ENCODE measurements around the gene LSM14A. TPM values are rescaled to one million over a fixed set of nuclear protein-coding genes. Genes with fewer than 3 reads are reported as not detected.

The LSM14A gene
- polyA plus RNA-seq, 2 of the 4 experiments (the other 2 are of a cell fraction): 241 to 264 TPM

GRCh38 chr19:34228762-34229161 lies 56.5 kb downstream of the LSM14A start:
- no peak for ATAC-seq
- Histone ChIP-seq H3K4me3 (no peak overlapping the region), H3K9me3 (no peaks in the 10 kb centered on the region), H3K4me1 (peaks cover 54% of the 10 kb centered on the region), H3K4me2 (no peak overlapping the region), H3K27ac (no peak overlapping the region)
- 90% methylated on average over 3 of the region's 3 CpGs for WGBS (ENCODE audit: missing lambda C conversion rate)
- CTCF ChIA-PET: interaction anchor here (0.6 to 12.6 kb wide), 7 partner anchors 8 to 451 kb away, joined by 3 to 173 read pairs (median 4); no protein-coding TSS in a partner anchor
- no peak for DNase-seq (ENCODE audit: low read depth in 1 of 2, low spot score in 1 of 2)
- POLR2A ChIA-PET: no interaction called here
- TF ChIP-seq ESRRA (IDR thresholded peaks at IDR 0.05; ENCODE audit: borderline replicate concordance, low read length) (no peak), KDM1A (IDR thresholded peaks at IDR 0.05; ENCODE audit: low read depth) (no peak), SREBF2 (IDR thresholded peaks at IDR 0.05) (no peak), ATOH8 (CRISPR knock-in tag; IDR thresholded peaks at IDR 0.05; ENCODE audit: low read depth) (no peak), ZC3H11A (IDR thresholded peaks at IDR 0.05) (no peak), NR3C1 (IDR thresholded peaks at IDR 0.05) (no peak), MAFK (IDR thresholded peaks at IDR 0.05; ENCODE audit: partially characterized antibody) (no peak), MYC (IDR thresholded peaks at IDR 0.05; ENCODE audit: borderline replicate concordance, low read length) (no peak), RAD21 (conservative IDR thresholded peaks at IDR 0.05 in 1 of 2, IDR thresholded peaks at IDR 0.05 in 1 of 2) (no peak), BHLHE40 (IDR thresholded peaks at IDR 0.05; ENCODE audit: low read depth, low read length) (no peak), RCOR1 (IDR thresholded peaks at IDR 0.05; ENCODE audit: low read depth, low read length) (no peak)
- TF ChIP-seq, protein P1, sequence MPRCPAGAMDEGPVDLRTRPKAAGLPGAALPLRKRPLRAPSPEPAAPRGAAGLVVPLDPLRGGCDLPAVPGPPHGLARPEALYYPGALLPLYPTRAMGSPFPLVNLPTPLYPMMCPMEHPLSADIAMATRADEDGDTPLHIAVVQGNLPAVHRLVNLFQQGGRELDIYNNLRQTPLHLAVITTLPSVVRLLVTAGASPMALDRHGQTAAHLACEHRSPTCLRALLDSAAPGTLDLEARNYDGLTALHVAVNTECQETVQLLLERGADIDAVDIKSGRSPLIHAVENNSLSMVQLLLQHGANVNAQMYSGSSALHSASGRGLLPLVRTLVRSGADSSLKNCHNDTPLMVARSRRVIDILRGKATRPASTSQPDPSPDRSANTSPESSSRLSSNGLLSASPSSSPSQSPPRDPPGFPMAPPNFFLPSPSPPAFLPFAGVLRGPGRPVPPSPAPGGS (IDR thresholded peaks at IDR 0.05): no peak
- TF ChIP-seq, protein P2, sequence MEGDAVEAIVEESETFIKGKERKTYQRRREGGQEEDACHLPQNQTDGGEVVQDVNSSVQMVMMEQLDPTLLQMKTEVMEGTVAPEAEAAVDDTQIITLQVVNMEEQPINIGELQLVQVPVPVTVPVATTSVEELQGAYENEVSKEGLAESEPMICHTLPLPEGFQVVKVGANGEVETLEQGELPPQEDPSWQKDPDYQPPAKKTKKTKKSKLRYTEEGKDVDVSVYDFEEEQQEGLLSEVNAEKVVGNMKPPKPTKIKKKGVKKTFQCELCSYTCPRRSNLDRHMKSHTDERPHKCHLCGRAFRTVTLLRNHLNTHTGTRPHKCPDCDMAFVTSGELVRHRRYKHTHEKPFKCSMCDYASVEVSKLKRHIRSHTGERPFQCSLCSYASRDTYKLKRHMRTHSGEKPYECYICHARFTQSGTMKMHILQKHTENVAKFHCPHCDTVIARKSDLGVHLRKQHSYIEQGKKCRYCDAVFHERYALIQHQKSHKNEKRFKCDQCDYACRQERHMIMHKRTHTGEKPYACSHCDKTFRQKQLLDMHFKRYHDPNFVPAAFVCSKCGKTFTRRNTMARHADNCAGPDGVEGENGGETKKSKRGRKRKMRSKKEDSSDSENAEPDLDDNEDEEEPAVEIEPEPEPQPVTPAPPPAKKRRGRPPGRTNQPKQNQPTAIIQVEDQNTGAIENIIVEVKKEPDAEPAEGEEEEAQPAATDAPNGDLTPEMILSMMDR (IDR thresholded peaks at IDR 0.05): no peak
- FAIRE-seq: no peak

GRCh38 chr19:34229721-34230120 lies 57.4 kb downstream of the LSM14A start:
- Histone ChIP-seq H3K4me2 (no peak overlapping the region), H3K9me3 (no peaks in the 10 kb centered on the region), H3K4me3 (no peak overlapping the region), H3K4me1 (peaks cover 49% of the 10 kb centered on the region), H3K27ac (no peak overlapping the region)
- ChIA-PET CTCF (interaction anchor here (1.3 kb wide), 1 partner anchor 9 kb away, joined by 4 read pairs; no protein-coding TSS in a partner anchor), POLR2A (no interaction called here)
- 91% methylated on average over 4 of the region's 4 CpGs for WGBS (ENCODE audit: missing lambda C conversion rate)
- DNase-seq (ENCODE audit: low read depth in 1 of 2, low spot score in 1 of 2) (no peak), ATAC-seq (no peak), FAIRE-seq (no peak)
- TF ChIP-seq POLR2A (IDR thresholded peaks at IDR 0.05; ENCODE audit: low read length): no peak
- TF ChIP-seq CHD4 (IDR thresholded peaks at IDR 0.05; ENCODE audit: borderline replicate concordance): no peak
- no peak for TF ChIP-seq FOSB (CRISPR knock-in tag; IDR thresholded peaks at IDR 0.05)
- no peak for TF ChIP-seq HEYL (CRISPR knock-in tag; IDR thresholded peaks at IDR 0.05)
- TF ChIP-seq MAX (IDR thresholded peaks at IDR 0.05): no peak
- TF ChIP-seq RNF2 (IDR thresholded peaks at IDR 0.05; ENCODE audit: borderline replicate concordance, low read depth): no peak
- TF ChIP-seq RFX5 (IDR thresholded peaks at IDR 0.05): no peak
- TF ChIP-seq NR3C1 (IDR thresholded peaks at IDR 0.05): no peak
- TF ChIP-seq, protein P3, sequence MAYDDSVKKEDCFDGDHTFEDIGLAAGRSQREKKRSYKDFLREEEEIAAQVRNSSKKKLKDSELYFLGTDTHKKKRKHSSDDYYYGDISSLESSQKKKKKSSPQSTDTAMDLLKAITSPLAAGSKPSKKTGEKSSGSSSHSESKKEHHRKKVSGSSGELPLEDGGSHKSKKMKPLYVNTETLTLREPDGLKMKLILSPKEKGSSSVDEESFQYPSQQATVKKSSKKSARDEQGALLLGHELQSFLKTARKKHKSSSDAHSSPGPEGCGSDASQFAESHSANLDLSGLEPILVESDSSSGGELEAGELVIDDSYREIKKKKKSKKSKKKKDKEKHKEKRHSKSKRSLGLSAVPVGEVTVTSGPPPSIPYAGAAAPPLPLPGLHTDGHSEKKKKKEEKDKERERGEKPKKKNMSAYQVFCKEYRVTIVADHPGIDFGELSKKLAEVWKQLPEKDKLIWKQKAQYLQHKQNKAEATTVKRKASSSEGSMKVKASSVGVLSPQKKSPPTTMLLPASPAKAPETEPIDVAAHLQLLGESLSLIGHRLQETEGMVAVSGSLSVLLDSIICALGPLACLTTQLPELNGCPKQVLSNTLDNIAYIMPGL (CRISPR knock-in tag; IDR thresholded peaks at IDR 0.05; ENCODE audit: borderline replicate concordance): no peak
- TF ChIP-seq MYC (IDR thresholded peaks at IDR 0.05; ENCODE audit: borderline replicate concordance, low read length): no peak
- no peak for TF ChIP-seq ATOH8 (CRISPR knock-in tag; IDR thresholded peaks at IDR 0.05; ENCODE audit: low read depth)
- TF ChIP-seq FOSL2 (IDR thresholded peaks at IDR 0.05): no peak
- no peak for TF ChIP-seq FOSL2 (CRISPR knock-in tag; IDR thresholded peaks at IDR 0.05)
- TF ChIP-seq JUN (IDR thresholded peaks at IDR 0.05): no peak
- no peak for TF ChIP-seq ZFP36 (IDR thresholded peaks at IDR 0.05; ENCODE audit: borderline replicate concordance, partially characterized antibody)
- TF ChIP-seq, protein P4, sequence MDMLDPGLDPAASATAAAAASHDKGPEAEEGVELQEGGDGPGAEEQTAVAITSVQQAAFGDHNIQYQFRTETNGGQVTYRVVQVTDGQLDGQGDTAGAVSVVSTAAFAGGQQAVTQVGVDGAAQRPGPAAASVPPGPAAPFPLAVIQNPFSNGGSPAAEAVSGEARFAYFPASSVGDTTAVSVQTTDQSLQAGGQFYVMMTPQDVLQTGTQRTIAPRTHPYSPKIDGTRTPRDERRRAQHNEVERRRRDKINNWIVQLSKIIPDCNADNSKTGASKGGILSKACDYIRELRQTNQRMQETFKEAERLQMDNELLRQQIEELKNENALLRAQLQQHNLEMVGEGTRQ (IDR thresholded peaks at IDR 0.05): no peak
- no peak for TF ChIP-seq SREBF2 (IDR thresholded peaks at IDR 0.05)
- no peak for TF ChIP-seq HOXB5 (CRISPR knock-in tag; IDR thresholded peaks at IDR 0.05)
- TF ChIP-seq ESRRA (IDR thresholded peaks at IDR 0.05; ENCODE audit: borderline replicate concordance, low read length): no peak
- TF ChIP-seq MAZ (IDR thresholded peaks at IDR 0.05; ENCODE audit: borderline replicate concordance, low read depth, low read length): no peak
- no peak for TF ChIP-seq ZC3H11A (IDR thresholded peaks at IDR 0.05)

Data from A549 (cell line).